OCI-LY1 (cell line): ENCODE results near the gene TLK1.
"Not testable (repeated sequence)": the region's sequence is repeated elsewhere in the genome, so short reads cannot be mapped to it uniquely, and the experiment has no call there.

Experiments used
- H2AFZ ChIP-seq: fragments of 200-600 bp; sonication (generic), shearing (Covaris generic); 2 replicates; pipeline ENCODE4 v1.6.0; 2014; ENCODE audit warnings: antibody characterized with exemption, mild to moderate bottlenecking, low read length
- H3F3A ChIP-seq: fragments of 200-600 bp; sonication (generic), shearing (Covaris generic); 2 replicates; pipeline ENCODE4 v1.6.0; 2014; ENCODE audit warnings: mild to moderate bottlenecking, antibody characterized with exemption, low read length, moderate library complexity; ENCODE audit not compliant: insufficient read depth
- H3K27ac ChIP-seq: fragments of 200-600 bp; sonication (generic); 2 replicates; pipeline ENCODE4 v1.5.1; 2014; ENCODE audit warnings: low read length, mixed run types, mild to moderate bottlenecking, low read depth; ENCODE audit not compliant: poor library complexity, severe bottlenecking
- H3K27me3 ChIP-seq: fragments of 200-600 bp; sonication (generic); 2 replicates; pipeline ENCODE4 v1.6.0; 2014; ENCODE audit warnings: antibody characterized with exemption, mild to moderate bottlenecking, low read length, moderate library complexity; ENCODE audit not compliant: insufficient read depth
- H3K36me3 ChIP-seq: fragments of 200-600 bp; sonication (generic); 2 replicates; pipeline ENCODE4 v1.6.1; 2014; ENCODE audit warnings: mild to moderate bottlenecking, antibody characterized with exemption, low read length, moderate library complexity, mixed read lengths; ENCODE audit not compliant: insufficient read depth
- H3K4me1 ChIP-seq: fragments of 200-600 bp; sonication (generic); 2 replicates; pipeline ENCODE4 v1.5.1; 2014; ENCODE audit warnings: mild to moderate bottlenecking, low read length, moderate library complexity; ENCODE audit not compliant: insufficient read depth, severe bottlenecking
- H3K4me2 ChIP-seq: fragments of 200-600 bp; sonication (generic), shearing (Covaris generic); 2 replicates; pipeline ENCODE4 v1.6.1; 2014; ENCODE audit warnings: low read length
- H3K4me3 ChIP-seq: fragments of 200-600 bp; sonication (generic); 2 replicates; pipeline ENCODE4 v1.5.1; 2014; ENCODE audit warnings: low read length, low read depth, mild to moderate bottlenecking, mixed read lengths; ENCODE audit not compliant: poor library complexity, severe bottlenecking
- H3K79me2 ChIP-seq: fragments of 200-600 bp; shearing (Covaris generic); 2 replicates; pipeline ENCODE4 v1.6.1; 2016; ENCODE audit warnings: mixed run types, low read length, mixed read lengths; ENCODE audit not compliant: insufficient read depth
- H3K9ac ChIP-seq: fragments of 200-600 bp; sonication (generic), shearing (Covaris generic); 2 replicates; pipeline ENCODE4 v1.6.1; 2014; ENCODE audit warnings: mild to moderate bottlenecking, low read length, mixed read lengths
- H3K9me2 ChIP-seq: fragments of 200-600 bp; sonication (generic), shearing (Covaris generic); 2 replicates; pipeline ENCODE4 v1.6.1; 2014; ENCODE audit warnings: low read depth, mild to moderate bottlenecking, low read length, mixed read lengths
- H3K9me3 ChIP-seq: fragments of 200-600 bp; shearing (Covaris generic); 2 replicates; pipeline ENCODE4 v1.6.1; 2014; ENCODE audit warnings: low read length, mixed read lengths
- H4K20me1 ChIP-seq: fragments of 200-600 bp; sonication (generic), shearing (Covaris generic); 2 replicates; pipeline ENCODE4 v1.6.0; 2016; ENCODE audit warnings: mild to moderate bottlenecking, low read length; ENCODE audit not compliant: insufficient read depth
- CTCF ChIP-seq: fragments of 200-600 bp; sonication (generic), shearing (Covaris generic); IDR thresholded peaks from 2 replicates; pipeline ENCODE4 v1.5.1; 2017; ENCODE audit warnings: mild to moderate bottlenecking, antibody characterized with exemption, low read length, moderate library complexity, mixed read lengths
- EZH2 ChIP-seq: fragments of 200-600 bp; sonication (generic), shearing (Covaris generic); IDR thresholded peaks from 2 replicates; pipeline ENCODE4 v1.8.0; 2017; ENCODE audit warnings: borderline replicate concordance, mixed run types, mild to moderate bottlenecking, antibody characterized with exemption, low read length, moderate library complexity, mixed read lengths

TLK1 gene

GRCh38 chr2:171080607-171081006, 80.1 kb downstream of the TLK1 start:
- H3K4me1 ChIP-seq: no peaks in the 10 kb centered on the region
- no peak overlapping the region for H3K4me3 ChIP-seq
- no peak overlapping the region for H3K9ac ChIP-seq
- no peak overlapping the region for H3K4me2 ChIP-seq
- no peak overlapping the region for H3K27ac ChIP-seq
- no peaks in the 10 kb centered on the region for H3K27me3 ChIP-seq
- no peaks in the 10 kb centered on the region for H3K9me3 ChIP-seq
- H3K36me3 ChIP-seq: peaks cover 62% of the 10 kb centered on the region
- H2AFZ ChIP-seq: no peak overlapping the region
- peaks cover 39% of the 10 kb centered on the region for H3K79me2 ChIP-seq
- H3K9me2 ChIP-seq: no peaks in the 10 kb centered on the region
- H3F3A ChIP-seq: no peaks in the 10 kb centered on the region
- H4K20me1 ChIP-seq: no peaks in the 10 kb centered on the region
- TF ChIP-seq CTCF (no peak), EZH2 (no peak)

- not testable (repeated sequence) for H3K4me2 ChIP-seq, H3K27me3 ChIP-seq, H3K4me1 ChIP-seq, H3K9ac ChIP-seq, H3K4me3 ChIP-seq, H3K9me3 ChIP-seq, H2AFZ ChIP-seq, H3F3A ChIP-seq, H4K20me1 ChIP-seq, H3K9me2 ChIP-seq, H3K79me2 ChIP-seq, H3K27ac ChIP-seq
- peaks cover 79% of the 10 kb centered on the region for H3K36me3 ChIP-seq
Observed at GRCh38 chr2:171076422-171076821, 84.3 kb downstream of the TLK1 start.

- Histone ChIP-seq H3K36me3 (peaks cover 75% of the 10 kb centered on the region), H4K20me1 (no peaks in the 10 kb centered on the region), H3K27ac (no peak overlapping the region), H3K9ac (no peak overlapping the region), H3K9me2 (no peaks in the 10 kb centered on the region), H3K4me1 (no peaks in the 10 kb centered on the region), H3K4me2 (no peak overlapping the region), H3K4me3 (no peak overlapping the region), H3F3A (no peaks in the 10 kb centered on the region), H2AFZ (no peak overlapping the region), H3K79me2 (peaks cover 11% of the 10 kb centered on the region; the same call in 1 of the 2 replicates), H3K27me3 (no peaks in the 10 kb centered on the region), H3K9me3 (peaks cover 5% of the 10 kb centered on the region; the same call in 1 of the 2 replicates)
- TF ChIP-seq EZH2 (no peak), CTCF (no peak)
Observed at GRCh38 chr2:171072164-171072563, 88.5 kb downstream of the TLK1 start.

- H2AFZ ChIP-seq: no peak overlapping the region
Observed at GRCh38 chr2:171069286-171069956, 91.3 kb downstream of the TLK1 start.

More at GRCh38 chr2:171069286-171069956, 91.3 kb downstream of the TLK1 start:
- H3K4me2 ChIP-seq: no peak overlapping the region
- H3K27me3 ChIP-seq: no peaks in the 10 kb centered on the region
- peaks cover 55% of the 10 kb centered on the region for H3K36me3 ChIP-seq
- no peak overlapping the region for H3K4me3 ChIP-seq
- H3K79me2 ChIP-seq: peaks cover 8% of the 10 kb centered on the region; the same call in 1 of the 2 replicates
- H3F3A ChIP-seq: no peaks in the 10 kb centered on the region
- peaks cover 5% of the 10 kb centered on the region; the same call in 1 of the 2 replicates for H3K9me3 ChIP-seq
- H3K9ac ChIP-seq: no peak overlapping the region
- H4K20me1 ChIP-seq: no peaks in the 10 kb centered on the region
- no peaks in the 10 kb centered on the region for H3K4me1 ChIP-seq
- no peaks in the 10 kb centered on the region for H3K9me2 ChIP-seq
- no peak overlapping the region for H3K27ac ChIP-seq
- TF ChIP-seq CTCF: no peak
- TF ChIP-seq EZH2: no peak
